ENCODE results near the gene CEACAM5.

CEACAM5 gene

GRCh38 chr19:41702171-41702651 is 6.2 kb upstream of the CEACAM5 start:
- no peak for TF ChIP-seq CTCF (IDR thresholded peaks at IDR 0.05; ENCODE audit: low read depth, low read length)
- TF ChIP-seq MYC (IDR thresholded peaks at IDR 0.05; ENCODE audit: low read depth, low read length): no peak
- no peak for TF ChIP-seq POLR2A (IDR thresholded peaks at IDR 0.05; ENCODE audit: extremely low read depth, insufficient read length)
- no peak for TF ChIP-seq MAX (IDR thresholded peaks at IDR 0.05; ENCODE audit: low read depth, low read length)
- no peak for DNase-seq (ENCODE audit: low read depth)
- no peak overlapping the region for H3K4me3 ChIP-seq (ENCODE audit: low read depth, low read length)

- no peak overlapping the region for H3K4me3 ChIP-seq (ENCODE audit: low read depth, low read length)
- no peak for TF ChIP-seq POLR2A (IDR thresholded peaks at IDR 0.05; ENCODE audit: extremely low read depth, insufficient read length)
- no peak for TF ChIP-seq CTCF (IDR thresholded peaks at IDR 0.05; ENCODE audit: low read depth, low read length)
- TF ChIP-seq MYC (IDR thresholded peaks at IDR 0.05; ENCODE audit: low read depth, low read length): no peak
- no peak for TF ChIP-seq MAX (IDR thresholded peaks at IDR 0.05; ENCODE audit: low read depth, low read length)
- no peak for DNase-seq (ENCODE audit: low read depth)
These were observed 4.7 kb upstream of the CEACAM5 start for GRCh38 chr19:41703602-41704293.

- H3K4me3 ChIP-seq (ENCODE audit: low read depth, low read length): no peak overlapping the region
- no peak for TF ChIP-seq MYC (IDR thresholded peaks at IDR 0.05; ENCODE audit: low read depth, low read length)
- TF ChIP-seq POLR2A (IDR thresholded peaks at IDR 0.05; ENCODE audit: extremely low read depth, insufficient read length): no peak
- no peak for TF ChIP-seq CTCF (IDR thresholded peaks at IDR 0.05; ENCODE audit: low read depth, low read length)
- no peak for TF ChIP-seq MAX (IDR thresholded peaks at IDR 0.05; ENCODE audit: low read depth, low read length)
- DNase-seq (ENCODE audit: low read depth): peak; percentile 36
These were observed 2.8 kb upstream of the CEACAM5 start for GRCh38 chr19:41705393-41706174.

- TF ChIP-seq MYC (IDR thresholded peaks at IDR 0.05; ENCODE audit: low read depth, low read length) (no peak), CTCF (IDR thresholded peaks at IDR 0.05; ENCODE audit: low read depth, low read length) (peak; percentile 50), MAX (IDR thresholded peaks at IDR 0.05; ENCODE audit: low read depth, low read length) (0 out of 2 replicates have a peak, but pooled peaks have one; percentile 6)
- DNase-seq (ENCODE audit: low read depth): peak; percentile 61
- H3K4me3 ChIP-seq (ENCODE audit: low read depth, low read length): no peak overlapping the region
These were observed 1.5 kb upstream of the CEACAM5 start for GRCh38 chr19:41706741-41707501.

GRCh38 chr19:41707502-41707812 is 969 bp upstream of the CEACAM5 start:
- no peak overlapping the region for H3K4me3 ChIP-seq (ENCODE audit: low read depth, low read length)
- TF ChIP-seq CTCF (IDR thresholded peaks at IDR 0.05; ENCODE audit: low read depth, low read length) (peak; percentile 27), MAX (IDR thresholded peaks at IDR 0.05; ENCODE audit: low read depth, low read length) (no peak)
- DNase-seq (ENCODE audit: low read depth): no peak
